Neural progenitor cell (in vitro differentiated cells): ENCODE measurements around the gene P3H2. TPM values are rescaled to one million over a fixed set of nuclear protein-coding genes. Genes with fewer than 3 reads are reported as not detected.

Experiments
- DNase-seq: peaks from one replicate; pipeline ENCODE4 v3.0.0-alpha.2; 2016; ENCODE audit warnings: low spot score
- H2AFZ ChIP-seq: fragments of 200-600 bp; sonication (generic); replicated peaks from 2 replicates; pipeline ENCODE4 v1.6.1; 2016; ENCODE audit warnings: antibody characterized with exemption
- H3F3A ChIP-seq: fragments of 200-600 bp; sonication (generic); 2 replicates; pipeline ENCODE4 v1.6.1; 2016; ENCODE audit warnings: antibody characterized with exemption, low read depth
- H3K27ac ChIP-seq: fragments of 200-600 bp; sonication (generic); 2 replicates; pipeline ENCODE4 v1.5.1; 2016; ENCODE audit warnings: mild to moderate bottlenecking
- H3K27me3 ChIP-seq: fragments of 200-600 bp; sonication (generic); 2 replicates; pipeline ENCODE4 v1.6.1; 2016; ENCODE audit warnings: mild to moderate bottlenecking, moderate library complexity
- H3K36me3 ChIP-seq: fragments of 200-600 bp; sonication (generic); 2 replicates; pipeline ENCODE4 v1.5.1; 2016
- H3K4me1 ChIP-seq: fragments of 200-600 bp; sonication (generic); 2 replicates; pipeline ENCODE4 v1.6.1; 2016; ENCODE audit warnings: mixed run types
- H3K4me2 ChIP-seq: fragments of 200-600 bp; sonication (generic); 2 replicates; pipeline ENCODE4 v1.6.1; 2016
- H3K4me3 ChIP-seq: fragments of 200-600 bp; sonication (generic); 2 replicates; pipeline ENCODE4 v1.5.1; 2016
- H3K79me2 ChIP-seq: fragments of 200-600 bp; sonication (generic); 2 replicates; pipeline ENCODE4 v1.6.1; 2016; ENCODE audit warnings: low read depth
- H3K9ac ChIP-seq: fragments of 200-600 bp; sonication (generic); 2 replicates; pipeline ENCODE4 v1.6.1; 2016
- H3K9me3 ChIP-seq: fragments of 200-600 bp; sonication (generic); 2 replicates; pipeline ENCODE4 v1.5.1; 2016; ENCODE audit warnings: low read depth
- H4K20me1 ChIP-seq: fragments of 200-600 bp; sonication (generic); 2 replicates; pipeline ENCODE4 v1.6.1; 2016; ENCODE audit warnings: low read depth
- H3K27ac Mint-ChIP-seq: 3 replicates; pipeline ENCODE4 v1.8.0; 2021; ENCODE audit warnings: mixed read lengths
- H3K27me3 Mint-ChIP-seq: 2 replicates; pipeline ENCODE4 v1.8.0; 2022; ENCODE audit warnings: low read depth, mild to moderate bottlenecking, inconsistent platforms, moderate library complexity, mixed read lengths; ENCODE audit not compliant: insufficient read depth
- H3K36me3 Mint-ChIP-seq: 3 replicates; pipeline ENCODE4 v1.8.0; 2021; ENCODE audit warnings: mixed read lengths
- H3K4me1 Mint-ChIP-seq: 3 replicates; pipeline ENCODE4 v1.8.0; 2021; ENCODE audit warnings: mixed read lengths
- H3K4me3 Mint-ChIP-seq: 3 replicates; pipeline ENCODE4 v1.8.0; 2021; ENCODE audit warnings: mild to moderate bottlenecking, moderate library complexity, mixed read lengths
- H3K9me3 Mint-ChIP-seq: 3 replicates; pipeline ENCODE4 v1.8.0; 2020; ENCODE audit warnings: mixed read lengths
- CTCF ChIP-seq: fragments of 200-600 bp; sonication (generic); IDR thresholded peaks from 2 replicates; pipeline ENCODE4 v1.5.1; 2017; ENCODE audit warnings: antibody characterized with exemption, mild to moderate bottlenecking
- EZH2 ChIP-seq: fragments of 200-600 bp; sonication (generic); IDR thresholded peaks from 2 replicates; pipeline ENCODE4 v1.6.1; 2017; ENCODE audit warnings: antibody characterized with exemption, mild to moderate bottlenecking, moderate library complexity
- EZH2phosphoT487 ChIP-seq: fragments of 200-600 bp; sonication (generic); IDR thresholded peaks from 2 replicates; pipeline ENCODE4 v1.6.1; 2017; ENCODE audit warnings: antibody characterized with exemption
- total RNA-seq: library from RNA; depleted of rRNA; stranded (reverse); fragments of >200 nt; gene quantifications from 2 replicates; pipeline ENCODE4 v1.2.3, GENCODE V29; 2015; ENCODE audit warnings: low replicate concordance

The P3H2 gene
- total RNA-seq, 1 donor from 2014 or later, result 21.4 TPM

GRCh38 chr3:189944285-189945145 lies 176.2 kb downstream of the P3H2 start:
- H3K4me1 ChIP-seq, result no peaks in the 10 kb centered on the region
- H3K27me3 ChIP-seq, result no peaks in the 10 kb centered on the region
- DNase-seq, result no peak
- Mint-ChIP-seq H3K27ac (no peak overlapping the region), H3K4me3 (no peak overlapping the region), H3K4me1 (no peaks in the 10 kb centered on the region), H3K27me3 (peaks cover 2% of the 10 kb centered on the region), H3K36me3 (no peaks in the 10 kb centered on the region), H3K9me3 (peaks cover 3% of the 10 kb centered on the region)
- H2AFZ ChIP-seq, result no peak overlapping the region
- TF ChIP-seq EZH2phosphoT487, result no peak
- TF ChIP-seq CTCF, result no peak
- no peak for TF ChIP-seq EZH2
- no peaks in the 10 kb centered on the region for H3F3A ChIP-seq
- no peak overlapping the region for H3K4me3 ChIP-seq
- no peaks in the 10 kb centered on the region for H4K20me1 ChIP-seq
- H3K9ac ChIP-seq, result no peak overlapping the region
- H3K27ac ChIP-seq, result no peak overlapping the region
- H3K79me2 ChIP-seq, result no peaks in the 10 kb centered on the region
- H3K9me3 ChIP-seq, result no peaks in the 10 kb centered on the region
- H3K4me2 ChIP-seq, result no peak overlapping the region
- no peaks in the 10 kb centered on the region for H3K36me3 ChIP-seq

GRCh38 chr3:189942948-189943347 lies 177.7 kb downstream of the P3H2 start:
- Mint-ChIP-seq H3K36me3 (no peaks in the 10 kb centered on the region), H3K27ac (no peak overlapping the region), H3K4me1 (no peaks in the 10 kb centered on the region), H3K27me3 (peaks cover 2% of the 10 kb centered on the region), H3K4me3 (no peak overlapping the region), H3K9me3 (peaks cover 3% of the 10 kb centered on the region)
- Histone ChIP-seq H3K79me2 (no peaks in the 10 kb centered on the region), H3K36me3 (no peaks in the 10 kb centered on the region), H3F3A (no peaks in the 10 kb centered on the region), H3K4me3 (no peak overlapping the region), H3K4me1 (no peaks in the 10 kb centered on the region), H3K9ac (no peak overlapping the region), H4K20me1 (no peaks in the 10 kb centered on the region), H3K4me2 (no peak overlapping the region), H3K27ac (no peak overlapping the region), H3K27me3 (no peaks in the 10 kb centered on the region), H3K9me3 (no peaks in the 10 kb centered on the region), H2AFZ (no peak overlapping the region)
- DNase-seq, result no peak
- TF ChIP-seq EZH2 (no peak), EZH2phosphoT487 (no peak), CTCF (no peak)

- Histone ChIP-seq H3K4me1 (no peaks in the 10 kb centered on the region), H3K9ac (no peak overlapping the region), H3K4me3 (no peak overlapping the region), H3K4me2 (no peak overlapping the region), H3K36me3 (no peaks in the 10 kb centered on the region), H3K9me3 (no peaks in the 10 kb centered on the region), H3K79me2 (no peaks in the 10 kb centered on the region), H4K20me1 (no peaks in the 10 kb centered on the region), H3F3A (no peaks in the 10 kb centered on the region), H3K27ac (no peak overlapping the region), H2AFZ (no peak overlapping the region), H3K27me3 (no peaks in the 10 kb centered on the region)
- Mint-ChIP-seq H3K9me3 (peaks cover 3% of the 10 kb centered on the region), H3K36me3 (no peaks in the 10 kb centered on the region), H3K4me3 (no peak overlapping the region), H3K27me3 (peaks cover 4% of the 10 kb centered on the region), H3K4me1 (no peaks in the 10 kb centered on the region), H3K27ac (no peak overlapping the region)
- no peak for DNase-seq
- TF ChIP-seq EZH2 (no peak), CTCF (no peak), EZH2phosphoT487 (no peak)
Measured at GRCh38 chr3:189941679-189942078, 179.0 kb downstream of the P3H2 start.
